ENCODE measurements around the gene TBCC. TPM values are rescaled to one million over a fixed set of nuclear protein-coding genes. Genes with fewer than 3 reads are reported as not detected.

Gene TBCC
- total RNA-seq, 4 donors from 2014 or later = 16.4 to 30.7 (median 22.0) TPM

DNA sequence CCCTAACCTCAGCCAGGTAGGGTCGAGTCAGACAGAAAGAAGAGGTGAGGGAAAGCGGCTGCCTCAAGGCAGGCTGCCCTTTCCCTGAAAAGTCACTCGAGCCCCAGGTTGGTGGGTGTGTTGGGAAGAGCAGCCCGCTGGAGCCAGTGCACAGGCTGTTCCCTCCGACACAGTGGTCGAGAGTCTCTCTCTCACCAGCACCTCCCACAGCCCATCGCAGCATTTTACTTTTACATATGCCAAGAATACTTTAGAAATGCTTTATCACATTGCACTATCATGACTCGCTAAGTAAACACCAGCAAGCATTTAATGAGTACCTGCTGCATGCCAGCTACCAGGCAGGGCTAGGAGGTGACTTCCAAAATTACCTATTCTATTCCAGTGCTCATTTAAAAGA lies 25.2 kb downstream of the TBCC start:
- ATAC-seq (ENCODE audit: low FRiP score) = no peak
- DNase-seq (ENCODE audit: low spot score) = no peak
- TF ChIP-seq, protein P1, sequence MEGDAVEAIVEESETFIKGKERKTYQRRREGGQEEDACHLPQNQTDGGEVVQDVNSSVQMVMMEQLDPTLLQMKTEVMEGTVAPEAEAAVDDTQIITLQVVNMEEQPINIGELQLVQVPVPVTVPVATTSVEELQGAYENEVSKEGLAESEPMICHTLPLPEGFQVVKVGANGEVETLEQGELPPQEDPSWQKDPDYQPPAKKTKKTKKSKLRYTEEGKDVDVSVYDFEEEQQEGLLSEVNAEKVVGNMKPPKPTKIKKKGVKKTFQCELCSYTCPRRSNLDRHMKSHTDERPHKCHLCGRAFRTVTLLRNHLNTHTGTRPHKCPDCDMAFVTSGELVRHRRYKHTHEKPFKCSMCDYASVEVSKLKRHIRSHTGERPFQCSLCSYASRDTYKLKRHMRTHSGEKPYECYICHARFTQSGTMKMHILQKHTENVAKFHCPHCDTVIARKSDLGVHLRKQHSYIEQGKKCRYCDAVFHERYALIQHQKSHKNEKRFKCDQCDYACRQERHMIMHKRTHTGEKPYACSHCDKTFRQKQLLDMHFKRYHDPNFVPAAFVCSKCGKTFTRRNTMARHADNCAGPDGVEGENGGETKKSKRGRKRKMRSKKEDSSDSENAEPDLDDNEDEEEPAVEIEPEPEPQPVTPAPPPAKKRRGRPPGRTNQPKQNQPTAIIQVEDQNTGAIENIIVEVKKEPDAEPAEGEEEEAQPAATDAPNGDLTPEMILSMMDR (IDR thresholded peaks at IDR 0.05) = no peak

DNA sequence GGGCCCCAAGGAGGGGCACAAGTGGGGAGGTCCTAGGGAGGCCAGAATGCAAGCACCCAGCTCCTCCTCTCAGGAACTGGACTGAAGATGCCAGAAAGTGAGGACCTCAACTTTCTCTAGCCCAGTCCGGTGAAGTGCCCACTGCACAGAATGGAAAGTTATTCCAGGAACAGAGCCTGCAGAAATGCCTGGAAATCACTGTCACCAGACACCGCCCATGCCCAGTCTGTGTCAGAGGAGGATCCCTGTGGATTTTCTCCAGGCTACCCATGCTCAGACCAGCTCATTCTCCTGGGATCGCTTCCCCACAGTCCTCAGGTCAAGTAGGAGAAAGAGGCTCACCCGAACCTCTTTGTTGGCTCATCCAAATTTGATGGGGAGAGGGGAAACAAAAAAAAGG lies 30.0 kb downstream of the TBCC start:
- TF ChIP-seq, protein P1 (IDR thresholded peaks at IDR 0.05) = no peak
- DNase-seq (ENCODE audit: low spot score) = no peak
- ATAC-seq (ENCODE audit: low FRiP score) = no peak

DNA sequence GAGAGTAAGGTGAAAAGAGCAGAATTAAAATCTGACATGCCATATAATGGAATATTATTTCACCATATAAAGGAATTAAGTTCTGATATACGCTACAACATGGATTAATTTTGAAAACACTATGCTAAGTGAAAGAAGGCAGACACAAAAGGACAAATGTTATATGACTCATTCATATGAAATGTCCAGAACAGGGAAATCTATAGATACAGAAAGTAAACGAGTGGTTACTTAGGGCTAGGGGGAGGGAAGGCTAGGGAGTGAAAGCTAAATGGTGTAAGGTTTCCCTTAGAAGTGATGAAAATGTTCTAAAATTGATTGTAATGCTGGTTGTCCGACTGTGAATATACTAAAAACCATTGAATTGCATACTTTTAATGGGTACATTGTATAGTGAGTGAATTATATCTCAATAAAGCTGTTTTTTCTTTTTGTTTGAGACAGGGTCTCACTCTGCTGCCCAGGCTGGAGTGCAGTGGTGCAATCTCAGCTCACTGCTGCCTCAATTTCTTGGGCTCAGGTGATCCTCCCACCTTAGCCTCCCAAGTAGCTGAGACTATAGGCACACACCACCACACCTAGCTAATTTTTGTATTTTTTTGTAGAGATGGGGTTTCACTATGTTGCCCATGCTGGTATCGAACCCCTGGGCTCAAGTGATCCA lies 31.7 kb downstream of the TBCC start:
- ATAC-seq (ENCODE audit: low FRiP score) = no peak
- DNase-seq (ENCODE audit: low spot score) = no peak
- TF ChIP-seq, protein P1 (IDR thresholded peaks at IDR 0.05) = no peak

DNA sequence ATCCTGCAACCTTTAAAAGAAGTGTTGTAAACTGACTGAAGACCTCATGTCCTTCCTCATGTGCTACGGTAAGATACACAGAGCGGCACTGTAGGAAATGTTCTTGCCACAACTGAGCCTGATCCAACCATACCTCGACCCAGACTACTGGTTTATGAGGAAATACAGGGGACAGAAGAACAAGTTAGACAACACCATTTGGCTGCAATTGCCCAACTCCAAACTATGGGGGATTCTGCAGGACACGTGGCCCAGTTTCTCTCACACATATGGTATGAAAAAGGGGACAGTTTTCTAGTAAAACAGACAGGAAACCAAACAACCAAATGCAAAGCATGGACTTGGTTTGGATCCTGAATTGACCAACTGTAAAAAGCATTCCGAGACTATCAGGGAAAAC lies 34.0 kb downstream of the TBCC start:
- TF ChIP-seq, protein P1 (IDR thresholded peaks at IDR 0.05) = no peak
- ATAC-seq (ENCODE audit: low FRiP score) = no peak
- no peak for DNase-seq (ENCODE audit: low spot score)

DNA sequence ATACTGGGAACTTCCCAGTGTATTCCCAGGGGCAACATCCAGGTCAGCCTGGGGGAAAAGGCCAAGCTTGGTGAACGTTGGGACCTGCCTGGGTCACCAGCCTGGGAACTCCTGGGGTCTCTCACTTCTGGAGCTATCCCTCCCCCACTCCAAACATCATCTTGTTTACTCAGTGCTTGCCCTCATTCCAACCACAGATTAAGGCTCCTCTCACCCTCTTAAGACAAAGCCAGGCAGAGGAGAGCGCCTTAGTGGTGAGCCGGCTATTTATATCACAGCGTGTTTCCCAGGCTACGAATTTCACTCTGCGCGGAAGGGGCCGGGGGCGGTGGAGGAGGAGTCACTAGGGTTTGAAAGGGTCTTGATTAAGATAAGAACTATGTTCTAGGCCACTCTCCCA lies 35.6 kb downstream of the TBCC start:
- ATAC-seq (ENCODE audit: low FRiP score) (no peak), DNase-seq (ENCODE audit: low spot score) (no peak)
- TF ChIP-seq, protein P1 (IDR thresholded peaks at IDR 0.05) = no peak

DNA sequence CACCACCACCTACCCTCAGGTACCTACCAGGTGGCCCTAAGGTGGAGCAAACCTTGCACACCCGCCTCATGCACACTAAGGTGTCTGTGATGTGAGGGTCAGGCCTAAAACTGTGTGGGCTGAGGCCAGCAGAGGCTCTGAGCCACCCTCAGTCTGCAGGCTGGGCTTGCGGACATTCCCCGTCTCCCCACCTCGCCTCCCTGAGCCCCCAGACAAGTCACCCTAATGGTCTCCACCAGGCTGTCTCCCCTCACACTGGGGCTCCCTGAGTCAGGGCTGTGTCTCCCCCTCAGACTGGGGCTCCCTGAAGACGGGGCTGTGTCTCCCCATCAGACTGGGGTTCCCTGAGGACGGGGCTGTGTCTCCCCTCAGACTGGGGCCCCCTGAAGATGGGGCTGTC lies 36.0 kb downstream of the TBCC start:
- DNase-seq (ENCODE audit: low spot score) (no peak), ATAC-seq (ENCODE audit: low FRiP score) (no peak)
- TF ChIP-seq, protein P1 (IDR thresholded peaks at IDR 0.05) = no peak

DNA sequence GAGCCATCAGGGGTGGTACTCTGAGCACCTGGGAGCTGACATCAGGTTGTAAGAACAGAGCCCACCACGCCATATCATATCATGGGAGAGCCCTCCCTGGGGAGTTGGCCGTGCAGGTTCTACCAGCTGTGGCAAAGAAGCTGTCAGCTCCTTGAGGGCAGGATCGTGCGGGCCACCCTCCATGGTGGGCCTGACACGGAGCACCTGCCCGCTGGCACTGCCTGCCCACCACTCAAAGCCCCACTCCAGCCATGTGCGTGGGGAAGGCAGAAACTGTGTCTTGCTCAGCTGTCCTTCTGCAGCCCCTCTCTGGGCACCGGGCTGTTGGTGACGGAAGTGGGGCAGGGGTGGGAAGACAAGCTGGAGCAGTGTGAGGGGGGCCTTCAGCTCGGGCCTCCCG lies 37.8 kb downstream of the TBCC start:
- ATAC-seq (ENCODE audit: low FRiP score) (no peak), DNase-seq (ENCODE audit: low spot score) (no peak)
- TF ChIP-seq, protein P1 (IDR thresholded peaks at IDR 0.05) = no peak
